ENCODE measurements around the gene RORC.
"Not testable (repeated sequence)": the region's sequence is repeated elsewhere in the genome, so short reads cannot be mapped to it uniquely, and the experiment has no call there.

Gene RORC

DNA sequence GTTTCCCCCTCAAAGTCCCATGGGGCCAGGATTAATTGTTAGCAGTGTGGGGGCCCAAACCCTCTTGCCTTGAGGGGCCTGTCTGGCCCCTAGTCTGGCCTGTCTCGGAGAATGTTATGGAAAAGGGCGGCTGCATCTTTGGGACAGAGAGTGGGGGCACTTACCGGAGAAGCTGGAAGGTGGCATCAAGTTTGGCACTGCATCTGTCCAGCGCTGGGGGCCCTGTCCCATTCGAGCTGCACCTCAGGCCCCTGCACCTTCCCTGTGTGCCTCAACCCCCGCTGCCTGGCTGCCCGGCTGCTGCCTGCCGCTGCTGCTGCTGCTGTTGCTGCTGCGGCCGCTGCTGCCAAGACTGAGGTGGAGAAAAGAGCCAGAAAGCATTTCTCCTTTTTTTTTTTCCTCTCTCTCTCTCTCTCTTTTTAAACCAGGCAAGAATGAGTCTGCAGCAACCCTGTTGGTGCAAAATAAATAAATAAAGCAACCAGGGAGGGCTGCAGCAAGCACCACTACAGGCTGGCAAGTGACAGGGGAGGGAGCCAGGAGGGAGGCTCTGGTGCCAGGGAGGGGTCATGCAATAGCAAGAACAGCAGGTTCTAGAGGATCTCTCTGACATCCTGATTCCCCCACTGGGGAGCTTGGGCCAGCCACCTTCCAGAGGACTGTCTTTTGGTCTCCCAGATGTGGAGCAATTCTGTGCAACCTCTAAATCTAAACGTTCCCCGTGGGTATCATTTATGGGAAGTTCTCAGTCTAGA is 26.4 kb downstream of the RORC start, which contains the start of gene LINGO4:
Gene LINGO4, minus strand, starts transcription at position 354 of the 755 bp plus-strand sequence. CDS start 2,715 bp downstream, outside the sequence.
- DNase-seq (ENCODE audit: low read depth) = no peak

DNA sequence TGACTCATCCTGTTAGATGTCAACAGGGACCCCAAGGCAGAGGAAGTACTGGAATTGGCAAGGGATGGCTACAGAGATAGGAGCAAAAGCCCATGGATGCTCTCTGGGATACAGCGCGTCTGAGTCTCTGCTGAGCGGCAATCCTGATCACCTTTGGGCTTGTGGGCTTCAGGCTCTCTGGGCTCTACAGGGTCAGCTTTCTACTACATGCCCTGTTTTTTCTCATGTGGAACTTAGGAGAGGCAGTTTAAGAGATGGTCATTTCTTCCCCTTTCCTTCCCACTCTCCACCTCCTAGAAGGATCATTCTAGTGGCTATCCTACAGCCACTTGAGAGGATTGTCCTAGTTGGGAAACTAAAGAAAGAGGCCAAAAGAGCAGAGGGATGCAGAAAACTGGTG is 27.7 kb downstream of the RORC start:
- no peak for DNase-seq (ENCODE audit: low read depth)

DNA sequence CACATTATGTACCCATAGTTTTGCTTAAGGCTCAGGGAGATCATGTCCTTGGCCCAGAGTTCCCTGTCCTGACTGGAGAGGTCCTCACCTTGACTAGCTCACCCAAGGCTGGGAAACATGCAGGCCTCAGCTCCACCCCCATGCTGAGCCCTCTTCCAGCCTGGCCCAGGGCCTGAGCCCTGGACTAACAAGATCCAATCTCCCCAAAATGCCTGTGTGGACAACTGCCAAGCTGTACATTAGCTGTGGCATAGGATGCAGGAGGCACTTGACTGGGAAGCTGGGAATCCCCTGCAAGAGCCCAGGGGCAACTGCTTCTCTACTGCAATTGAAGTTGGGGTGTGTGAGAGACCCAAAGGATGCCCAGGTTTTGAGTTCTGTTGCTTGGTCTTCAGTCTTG is 28.4 kb downstream of the RORC start:
- no peak for DNase-seq (ENCODE audit: low read depth)

DNA sequence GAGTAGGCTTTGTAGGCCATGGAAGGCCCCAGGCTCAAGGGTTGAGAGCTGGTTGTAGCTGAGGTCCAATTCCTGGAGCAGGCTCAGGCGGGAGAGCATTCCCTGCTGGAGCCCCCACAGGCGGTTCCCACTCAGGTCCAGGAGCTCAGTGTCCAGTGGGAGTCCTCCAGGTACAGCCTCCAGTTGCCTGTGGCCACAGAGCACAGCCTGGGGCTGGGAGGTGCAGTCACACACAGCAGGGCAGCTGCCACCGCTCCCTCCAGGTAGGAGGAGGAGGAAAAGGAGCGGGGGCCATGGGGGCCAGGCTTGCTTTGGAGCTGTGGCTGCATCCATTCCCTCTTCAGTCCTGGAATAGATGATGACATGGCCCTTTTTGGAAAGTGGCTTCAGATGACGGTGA is 29.2 kb downstream of the RORC start:
- no peak for DNase-seq (ENCODE audit: low read depth)

DNA sequence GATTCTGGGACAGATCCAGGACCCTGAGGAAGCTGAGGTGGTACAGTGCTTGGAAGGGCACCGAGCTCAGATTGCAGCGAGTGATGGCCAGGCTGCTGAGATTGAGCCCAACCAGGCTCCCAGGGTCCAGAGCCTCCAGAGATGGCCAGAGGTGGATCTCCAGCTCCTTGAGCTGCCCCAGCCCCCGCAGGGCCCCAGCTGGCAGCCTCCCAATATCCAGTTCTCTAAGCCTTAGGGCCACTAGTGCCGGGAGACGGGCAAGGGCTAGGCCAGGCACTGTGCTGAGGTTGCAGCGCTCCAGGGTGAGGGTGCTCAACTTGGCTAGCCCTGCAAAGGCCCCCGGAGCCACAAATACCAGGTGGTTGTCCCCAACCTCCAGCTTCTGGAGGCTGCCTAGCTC is 29.8 kb downstream of the RORC start:
- no peak for DNase-seq (ENCODE audit: low read depth)

DNA sequence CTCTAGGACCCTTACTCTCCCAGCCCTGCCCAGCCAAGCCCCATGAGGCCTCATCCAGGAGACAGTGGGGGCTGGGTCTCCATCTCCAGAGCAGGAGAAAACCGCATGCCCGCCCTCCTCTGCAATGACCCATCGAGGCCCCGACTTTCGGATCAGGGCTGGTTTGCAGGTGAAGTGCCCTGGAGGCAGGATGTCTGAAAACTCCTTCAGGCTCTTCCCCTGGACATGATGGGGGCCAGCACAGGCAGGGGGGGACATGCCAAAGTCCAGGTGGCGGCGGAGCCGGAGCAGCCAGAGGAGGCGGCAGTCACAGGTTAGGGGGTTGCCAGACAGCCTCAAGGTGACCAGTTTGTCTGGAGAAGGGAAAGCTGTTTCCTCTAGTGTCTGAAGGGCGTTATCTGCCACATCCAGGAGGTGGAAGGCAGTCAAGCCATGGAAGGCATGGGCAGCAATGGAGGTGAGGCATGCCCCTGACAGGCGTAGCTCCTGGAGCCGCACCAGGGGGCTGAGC is 30.2 kb downstream of the RORC start:
- no peak for DNase-seq (ENCODE audit: low read depth)

DNA sequence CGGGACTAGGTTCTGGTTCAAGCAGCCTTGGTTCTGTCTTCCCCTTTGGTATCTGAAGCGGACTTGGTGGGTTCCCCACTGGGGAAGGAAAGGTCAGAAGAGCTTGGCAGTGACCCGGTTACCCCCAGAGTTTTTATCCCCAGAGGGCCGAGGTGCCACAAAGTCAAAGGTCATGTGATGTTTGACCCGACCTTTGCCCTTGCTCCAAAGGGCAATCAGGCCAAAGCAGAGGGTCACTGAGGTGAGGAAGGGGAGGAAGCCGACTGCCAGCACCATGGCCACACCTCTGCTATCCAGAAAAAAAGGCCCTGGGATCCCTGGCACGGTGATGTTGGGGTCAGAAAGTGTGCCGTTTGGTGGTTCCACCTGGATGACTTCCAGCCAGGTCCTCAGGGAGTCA is 30.8 kb downstream of the RORC start:
- DNase-seq (ENCODE audit: low read depth) = no peak

DNA sequence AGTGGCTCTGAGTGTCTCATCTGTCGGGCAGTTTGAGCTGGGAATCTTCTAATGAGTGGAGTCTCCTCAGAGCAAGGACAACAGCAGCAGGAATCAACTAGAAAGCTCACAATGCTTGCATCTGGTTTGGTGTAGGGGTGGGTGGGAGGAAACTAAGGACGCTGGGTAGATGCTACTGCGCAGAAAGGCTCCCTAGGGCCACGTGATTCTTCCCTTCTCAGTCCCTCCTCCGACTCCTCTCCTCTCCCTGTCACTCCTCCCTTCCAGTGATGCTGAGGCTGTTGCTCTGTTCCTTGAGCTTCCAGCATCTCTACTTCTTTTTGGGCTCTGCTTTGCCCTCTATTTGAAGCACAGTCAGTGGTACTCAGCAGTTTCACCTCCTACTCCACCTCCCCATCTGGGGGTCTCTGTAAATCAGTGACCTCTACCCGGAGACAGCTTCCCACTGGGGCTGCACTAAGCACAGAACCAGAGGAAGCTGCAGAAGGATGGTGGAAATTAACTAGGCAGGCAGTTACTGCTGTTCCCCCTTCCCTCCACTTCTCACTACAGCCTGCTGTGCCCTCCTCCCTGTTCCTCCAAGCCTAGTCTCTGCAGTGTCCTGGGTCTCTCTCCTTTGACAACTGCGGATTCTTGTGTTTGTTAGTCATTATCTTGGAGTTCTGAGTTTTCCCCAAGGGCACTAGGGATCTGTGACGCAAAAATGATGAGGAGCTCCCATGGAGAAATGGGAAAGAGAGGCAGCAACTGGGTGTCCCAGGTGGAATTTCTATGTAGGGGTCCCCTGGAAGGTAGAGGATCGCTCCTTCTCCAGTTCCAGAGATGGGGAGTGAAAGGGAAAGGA is 32.2 kb downstream of the RORC start:
- DNase-seq (ENCODE audit: low read depth) = no peak

DNA sequence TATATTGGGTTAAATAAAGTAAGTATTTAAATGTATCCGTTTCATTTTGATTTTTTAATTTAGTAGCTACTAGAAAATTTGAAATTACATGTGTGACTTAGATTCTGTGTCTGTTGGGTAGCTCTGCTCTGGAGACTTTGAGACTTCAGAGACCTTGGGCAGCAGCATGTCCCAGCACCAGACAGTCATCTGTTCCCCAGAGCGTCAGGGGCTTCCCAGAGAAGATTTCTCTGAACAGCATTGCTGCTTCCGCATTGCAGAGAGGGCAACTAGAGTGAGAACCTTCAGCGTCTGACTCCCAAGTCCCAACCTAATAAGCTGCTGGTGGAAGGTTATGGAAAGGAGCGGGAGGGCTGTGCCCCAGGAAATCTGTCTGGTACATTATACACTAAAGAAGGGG is 33.0 kb downstream of the RORC start:
- DNase-seq (ENCODE audit: low read depth) = no peak

DNA sequence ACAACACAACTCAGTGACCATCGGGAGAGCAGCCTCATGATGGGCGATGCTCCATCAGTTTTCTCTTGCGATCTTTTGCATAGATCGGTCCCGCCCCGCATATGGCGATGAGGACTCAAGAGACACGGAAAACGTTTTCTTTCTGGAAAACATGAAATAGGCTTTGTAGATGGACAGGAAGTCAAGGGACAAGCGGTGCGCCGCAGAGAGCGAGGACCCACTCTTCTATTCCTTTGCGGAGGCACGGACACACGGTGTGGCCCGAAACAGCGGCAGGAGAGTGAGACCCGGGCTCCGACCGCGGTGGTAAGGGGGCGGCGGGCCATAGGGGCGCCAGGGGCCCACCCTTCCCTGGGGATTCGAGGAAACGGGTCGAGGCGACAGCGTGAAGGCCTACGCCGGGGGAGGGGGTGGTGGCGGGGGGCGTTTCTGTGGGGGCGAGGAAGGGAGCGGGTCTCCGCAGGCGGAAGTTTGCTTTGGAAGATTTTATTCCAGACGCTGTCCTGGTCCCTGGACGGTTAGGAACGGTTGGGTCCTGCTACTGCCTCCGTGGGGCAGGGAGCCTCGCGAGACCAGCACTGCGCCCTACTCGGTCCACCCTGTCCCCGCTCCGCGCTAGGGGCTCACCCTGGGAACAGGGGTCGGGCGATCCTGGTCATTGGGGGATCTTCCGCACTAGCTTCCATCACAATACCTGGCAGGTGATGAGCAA is 40.5 kb downstream of the RORC start:
- DNase-seq (ENCODE audit: low read depth) = no peak

DNA sequence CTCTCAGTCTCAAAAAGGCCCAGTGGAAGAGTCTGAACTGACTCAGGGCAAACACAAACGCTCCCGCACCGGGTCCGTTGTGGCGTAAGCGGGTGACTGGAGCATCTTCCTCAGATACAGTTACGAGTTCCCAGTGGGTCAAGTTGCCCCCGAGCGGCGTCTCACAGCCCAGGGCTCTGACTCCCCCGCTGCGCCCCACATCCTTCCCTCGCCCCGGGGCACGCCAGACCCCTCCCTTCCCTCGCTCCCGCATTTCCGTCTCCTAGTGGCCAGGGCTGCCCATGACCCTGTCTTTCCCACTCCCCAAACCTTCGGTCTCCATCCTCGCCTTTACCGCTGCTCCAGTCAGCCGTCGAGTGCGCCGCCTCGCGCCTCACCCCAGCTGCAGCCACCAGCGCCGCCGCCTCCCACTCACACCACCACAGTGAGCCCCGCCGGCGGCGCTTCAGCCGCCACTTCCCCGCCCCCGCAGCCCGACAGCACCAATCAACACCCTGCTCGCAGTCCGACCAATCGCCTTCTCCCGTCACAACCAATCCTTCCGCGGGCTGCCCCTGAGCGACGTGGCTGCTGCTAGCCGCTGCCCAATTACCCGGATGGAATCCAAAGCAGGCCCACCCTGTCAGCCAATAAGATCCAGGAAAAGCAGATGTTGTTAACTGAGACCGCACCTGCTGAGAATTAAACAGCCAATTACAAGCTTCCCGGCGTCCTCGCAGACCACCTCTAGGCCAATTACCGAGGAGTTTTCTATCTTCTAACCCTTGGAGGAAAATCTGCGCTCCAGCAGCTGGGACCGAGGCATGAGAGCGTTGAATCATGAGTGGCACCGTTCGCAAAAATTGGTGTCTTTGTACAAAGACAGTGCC is 41.3 kb downstream of the RORC start, which contains the start of gene TDRKH:
Gene TDRKH, minus strand, starts transcription at position 430 of the 869 bp plus-strand sequence. CDS start 7,478 bp downstream, outside the sequence.
- DNase-seq (ENCODE audit: low read depth) = peak; percentile 97

DNA sequence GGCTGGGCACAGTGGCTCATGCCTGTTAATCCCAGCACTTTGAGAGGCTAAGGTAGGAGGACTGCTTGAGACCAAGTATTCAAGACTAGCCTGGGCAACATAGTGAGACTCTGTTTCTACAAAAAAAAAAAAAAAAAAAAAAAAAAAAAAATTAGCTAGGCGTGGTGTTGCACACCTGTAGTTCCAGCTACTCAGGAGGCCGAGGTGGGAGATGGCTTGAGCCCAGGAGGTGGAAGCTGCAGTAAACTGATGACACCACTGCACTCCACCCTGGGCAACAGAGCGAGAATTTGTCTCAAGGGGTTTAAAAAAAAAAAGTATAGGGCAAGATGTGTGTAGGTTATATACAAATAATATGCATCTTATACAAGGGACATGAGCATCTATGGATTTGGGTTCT is 43.9 kb downstream of the RORC start:
- no peak for DNase-seq (ENCODE audit: low read depth)

DNA sequence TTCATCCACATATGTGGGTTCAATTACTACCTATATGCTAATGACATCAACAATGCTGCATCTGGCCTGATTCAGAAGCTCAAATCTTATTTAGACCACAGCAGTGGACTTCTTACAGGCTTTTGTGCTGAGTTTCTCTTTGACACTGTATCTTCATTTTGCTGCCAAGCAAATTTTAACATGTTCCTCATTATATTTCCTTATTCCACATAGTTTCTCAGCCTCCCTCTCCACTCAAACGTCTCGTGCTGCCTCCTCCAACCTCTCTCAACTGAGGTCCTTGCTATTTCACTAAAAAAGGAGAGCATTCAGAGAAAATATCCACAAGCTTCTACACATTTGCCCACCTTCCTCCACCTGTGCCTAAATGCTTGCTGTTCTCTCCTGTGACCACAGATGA is 47.8 kb downstream of the RORC start:
- DNase-seq (ENCODE audit: low read depth) = no peak

DNA sequence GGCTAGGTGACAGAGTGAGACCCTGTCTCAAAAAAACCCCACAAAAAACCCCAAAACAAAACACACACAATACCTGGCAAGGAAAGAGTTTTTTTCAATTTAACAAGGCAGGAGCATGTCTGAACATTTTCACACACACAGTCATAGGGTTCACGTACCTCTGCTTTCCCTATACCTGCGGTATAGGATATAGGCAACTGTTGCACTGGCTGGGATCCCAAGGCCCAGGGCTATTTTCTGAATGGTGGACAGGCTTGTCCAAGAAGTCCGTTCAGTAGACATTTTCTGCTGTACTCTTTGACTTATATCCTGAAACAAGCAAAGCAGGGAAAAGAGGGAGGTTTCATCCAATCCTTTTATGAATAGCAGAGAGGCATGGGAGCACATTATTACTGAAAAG is 48.9 kb downstream of the RORC start:
- DNase-seq (ENCODE audit: low read depth) = no peak

DNA sequence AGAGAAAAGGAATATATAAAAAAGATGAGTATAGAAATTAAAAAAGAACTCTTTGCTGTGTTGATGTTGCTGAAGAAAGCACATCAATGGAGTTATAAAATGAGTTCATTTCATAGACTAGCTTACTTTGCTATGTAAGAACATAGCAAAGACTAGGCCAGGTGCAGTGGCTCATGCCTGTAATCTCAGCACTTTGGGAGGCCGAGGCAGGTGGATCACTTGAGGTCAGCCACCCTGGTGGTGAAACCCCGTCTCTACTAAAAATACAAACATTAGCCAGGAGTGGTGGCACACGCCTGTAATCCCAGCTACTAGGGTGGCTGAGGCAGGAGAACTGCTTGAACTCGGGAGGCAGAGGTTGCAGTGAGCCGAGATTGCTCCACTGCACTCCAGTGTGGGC is 49.6 kb downstream of the RORC start:
- DNase-seq (ENCODE audit: low read depth) = not testable (repeated sequence)

DNA sequence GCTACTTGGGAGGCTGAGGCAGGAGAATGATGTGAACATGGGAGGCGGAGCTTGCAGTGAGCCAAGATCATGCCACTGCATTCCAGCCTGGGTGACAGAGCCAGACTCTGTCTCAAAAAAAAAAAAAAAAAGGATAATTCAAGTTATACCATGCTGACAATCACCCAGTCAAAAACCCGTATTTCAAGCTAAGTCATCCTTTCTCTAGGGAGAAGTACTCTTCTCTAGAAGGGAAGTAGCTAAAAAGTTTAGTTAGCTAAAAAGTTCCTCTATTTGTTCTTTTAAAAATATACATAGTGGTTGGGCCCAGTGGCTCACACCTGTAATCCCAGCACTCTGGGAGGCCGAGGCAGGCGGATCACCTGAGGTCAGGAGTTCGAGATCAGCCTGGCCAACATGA is 50.9 kb downstream of the RORC start:
- DNase-seq (ENCODE audit: low read depth) = not testable (repeated sequence)

DNA sequence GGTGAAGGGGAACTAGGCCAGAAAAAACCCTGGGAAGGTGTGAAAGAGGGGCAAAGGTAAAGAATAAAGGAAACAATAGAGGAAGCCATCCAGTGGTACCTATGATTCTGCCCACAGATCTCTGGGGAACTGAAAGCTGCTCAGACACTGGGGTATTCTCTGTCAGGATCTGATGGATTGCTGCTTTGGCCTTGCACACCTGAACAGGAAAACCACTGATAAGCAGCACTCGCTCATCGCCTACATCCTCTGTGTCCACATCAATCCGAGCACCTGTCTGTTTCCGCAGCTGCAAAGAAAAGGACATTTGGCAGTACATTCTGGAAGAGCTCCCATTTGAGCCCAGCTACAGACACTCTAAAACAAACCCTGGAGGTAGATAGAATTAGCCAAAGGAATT is 51.8 kb downstream of the RORC start:
- no peak for DNase-seq (ENCODE audit: low read depth)

DNA sequence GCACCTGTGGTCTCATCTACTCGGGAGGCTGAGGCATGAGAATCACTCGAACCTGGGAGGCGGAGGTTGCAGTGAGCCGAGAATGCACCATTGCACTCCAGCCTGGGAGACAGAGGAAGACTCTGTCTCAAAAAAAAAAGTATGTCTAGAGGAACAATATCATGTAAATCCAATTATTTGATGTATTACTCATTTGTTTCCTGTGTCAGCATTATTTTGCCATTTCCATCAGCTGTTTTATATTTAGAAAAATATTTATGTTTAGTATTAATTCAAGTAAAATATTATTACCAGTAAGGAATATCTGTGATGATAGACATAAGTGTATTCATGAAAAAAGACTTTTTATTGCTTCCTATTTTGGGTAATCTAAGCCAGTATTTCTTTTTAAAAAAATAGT is 54.3 kb downstream of the RORC start:
- DNase-seq (ENCODE audit: low read depth) = no peak

DNA sequence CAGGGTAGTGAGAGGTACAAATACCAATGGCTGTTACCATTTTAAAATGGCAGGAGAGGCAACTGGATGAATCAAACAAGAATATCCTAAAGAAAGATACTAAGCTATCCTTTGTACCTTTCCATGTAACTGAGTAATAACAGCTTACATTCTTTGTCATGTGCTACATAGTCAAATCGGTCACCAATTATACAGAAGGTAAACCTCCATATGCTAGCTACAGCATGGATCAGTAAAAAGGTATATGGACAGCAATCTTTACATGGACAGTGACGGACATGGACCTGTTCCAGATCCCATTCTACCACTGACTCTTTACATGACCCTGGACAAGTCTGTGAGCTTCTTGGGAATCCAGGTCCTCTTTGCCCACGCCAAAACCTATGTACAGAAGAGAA is 54.9 kb downstream of the RORC start:
- DNase-seq (ENCODE audit: low read depth) = no peak

DNA sequence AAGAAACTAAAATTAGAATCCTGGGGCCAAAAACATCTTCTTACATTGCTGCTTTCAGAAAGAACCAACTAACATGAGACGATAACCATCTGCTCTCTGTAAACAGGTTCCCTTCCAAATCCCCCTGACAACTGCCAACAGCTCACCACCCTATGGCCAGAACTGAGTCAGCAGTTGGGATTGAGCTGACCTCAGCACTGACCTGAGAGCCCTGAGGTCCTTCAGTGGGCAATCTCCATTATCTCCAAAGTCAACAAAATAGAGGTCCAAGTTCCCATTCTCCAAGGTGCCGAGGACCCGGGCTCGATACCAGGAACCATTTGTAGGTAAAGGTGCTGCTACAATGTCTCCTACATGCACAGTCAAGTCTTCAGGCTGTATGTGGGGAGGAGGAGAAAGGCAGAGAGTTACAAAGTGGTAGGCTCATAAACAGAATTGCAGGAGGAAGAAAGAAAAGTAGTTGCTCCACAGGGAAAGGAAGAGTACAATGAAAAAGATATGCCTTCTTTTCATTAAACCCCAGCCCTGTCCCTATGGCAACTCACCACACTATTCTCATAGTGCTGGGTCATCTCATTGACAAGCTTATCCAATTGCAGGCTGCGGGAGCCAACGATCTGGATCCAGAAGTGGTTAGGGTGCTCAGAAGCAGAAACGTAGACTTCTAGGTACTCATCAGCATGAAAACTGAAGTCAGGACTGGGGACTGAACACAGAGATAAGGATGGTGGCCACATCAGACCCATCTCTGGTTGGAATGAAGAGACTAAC is 55.5 kb downstream of the RORC start:
- no peak for DNase-seq (ENCODE audit: low read depth)
